WTC11 (cell line): ENCODE results near the gene SLBP. TPM values are rescaled to one million over a fixed set of nuclear protein-coding genes. Genes with fewer than 3 reads are reported as not detected.

Experiments
- CREB1 ChIP-seq: sonication (generic); formaldehyde crosslinking; IDR thresholded peaks from 2 replicates; pipeline ENCODE4 v1.8.0; 2023; ENCODE audit warnings: mild to moderate bottlenecking, missing genetic modification reagents
- EMX1 ChIP-seq: fragments of 250-450 bp; sonication (Bioruptor Pico); IDR thresholded peaks from 2 replicates; pipeline ENCODE4 v1.8.0; 2021; ENCODE audit warnings: mild to moderate bottlenecking
- ETV6 ChIP-seq: sonication (generic); formaldehyde crosslinking; IDR thresholded peaks from 2 replicates; pipeline ENCODE4 v1.8.1; 2022; ENCODE audit warnings: mild to moderate bottlenecking, missing genetic modification reagents
- FOXP1 ChIP-seq: sonication (generic); formaldehyde crosslinking; IDR thresholded peaks from 2 replicates; pipeline ENCODE4 v1.8.0; 2022; ENCODE audit warnings: missing genetic modification reagents, mild to moderate bottlenecking, moderate library complexity, borderline replicate concordance
- HMGA2 ChIP-seq: fragments of 250-450 bp; sonication (Bioruptor Pico); IDR thresholded peaks from 2 replicates; pipeline ENCODE4 v1.4.0; 2021; ENCODE audit warnings: mild to moderate bottlenecking, moderate library complexity
- JUN ChIP-seq: sonication (generic); formaldehyde crosslinking; IDR thresholded peaks from 2 replicates; pipeline ENCODE4 v1.8.0; 2023; ENCODE audit warnings: mild to moderate bottlenecking, missing genetic modification reagents
- MXD4 ChIP-seq: fragments of 250-450 bp; sonication (Bioruptor Pico); IDR thresholded peaks from 2 replicates; pipeline ENCODE4 v1.8.0; 2021; ENCODE audit warnings: mild to moderate bottlenecking, moderate library complexity, borderline replicate concordance
- MYBL2 ChIP-seq: sonication (generic); formaldehyde crosslinking; IDR thresholded peaks from 2 replicates; pipeline ENCODE4 v1.8.1; 2023; ENCODE audit warnings: mild to moderate bottlenecking, moderate library complexity, missing genetic modification reagents
- NFATC4 ChIP-seq: fragments of 250-450 bp; sonication (Bioruptor Pico); IDR thresholded peaks from 2 replicates; pipeline ENCODE4 v1.9.0; 2021; ENCODE audit warnings: mild to moderate bottlenecking
- NFE2L1 ChIP-seq: sonication (generic); formaldehyde crosslinking; IDR thresholded peaks from 2 replicates; pipeline ENCODE4 v1.8.1; 2023; ENCODE audit warnings: missing genetic modification reagents
- PRRX2 ChIP-seq: fragments of 250-450 bp; sonication (Bioruptor Pico); IDR thresholded peaks from 2 replicates; pipeline ENCODE4 v1.8.0; 2021; ENCODE audit warnings: mild to moderate bottlenecking
- RORB ChIP-seq: fragments of 250-450 bp; sonication (Bioruptor Pico); IDR thresholded peaks from 2 replicates; pipeline ENCODE4 v1.9.0; 2021; ENCODE audit warnings: mild to moderate bottlenecking
- SMAD3 ChIP-seq: sonication (generic); formaldehyde crosslinking; IDR thresholded peaks from 2 replicates; pipeline ENCODE4 v1.8.0; 2022; ENCODE audit warnings: missing genetic modification reagents, mild to moderate bottlenecking, borderline replicate concordance
- SMAD4 ChIP-seq: sonication (generic); formaldehyde crosslinking; IDR thresholded peaks from 2 replicates; pipeline ENCODE4 v1.8.0; 2022; ENCODE audit warnings: mild to moderate bottlenecking, missing genetic modification reagents
- SOX15 ChIP-seq: fragments of 250-450 bp; sonication (Bioruptor Pico); IDR thresholded peaks from 2 replicates; pipeline ENCODE4 v1.9.0; 2021; ENCODE audit warnings: mild to moderate bottlenecking
- TEAD1 ChIP-seq: sonication (generic); formaldehyde crosslinking; IDR thresholded peaks from 2 replicates; pipeline ENCODE4 v1.8.0; 2022; ENCODE audit warnings: mild to moderate bottlenecking, missing genetic modification reagents
- TEAD4 ChIP-seq: sonication (generic); formaldehyde crosslinking; IDR thresholded peaks from 2 replicates; pipeline ENCODE4 v1.8.0; 2022; ENCODE audit warnings: mild to moderate bottlenecking, missing genetic modification reagents
- ZNF121 ChIP-seq: sonication (generic); formaldehyde crosslinking; IDR thresholded peaks from 2 replicates; pipeline ENCODE4 v1.8.0; 2023; ENCODE audit warnings: missing genetic modification reagents
- ZNF219 ChIP-seq: sonication (generic); formaldehyde crosslinking; IDR thresholded peaks from 2 replicates; pipeline ENCODE4 v1.8.0; 2023; ENCODE audit warnings: missing genetic modification reagents, mild to moderate bottlenecking, borderline replicate concordance
- ZNF232 ChIP-seq: sonication (generic); formaldehyde crosslinking; IDR thresholded peaks from 2 replicates; pipeline ENCODE4 v1.8.0; 2022; ENCODE audit warnings: mild to moderate bottlenecking, missing genetic modification reagents
- ZNF423 ChIP-seq: fragments of 250-450 bp; sonication (Bioruptor Pico); IDR thresholded peaks from 2 replicates; pipeline ENCODE4 v2.1.2; 2022; ENCODE audit warnings: mild to moderate bottlenecking, moderate library complexity
- ZNF671 ChIP-seq: fragments of 250-450 bp; sonication (Bioruptor Pico); IDR thresholded peaks from 2 replicates; pipeline ENCODE4 v1.8.0; 2021; ENCODE audit warnings: mild to moderate bottlenecking
- total RNA-seq: library from RNA; stranded (reverse); gene quantifications from 3 replicates; pipeline ENCODE4 v1.2.3, GENCODE V29; 2021
- TF ChIP-seq, protein P1 (sequence below): sonication (generic); formaldehyde crosslinking; IDR thresholded peaks from 2 replicates; pipeline ENCODE4 v1.8.1; 2023; ENCODE audit warnings: mild to moderate bottlenecking, missing genetic modification reagents
- TF ChIP-seq, protein P2 (sequence below): sonication (generic); formaldehyde crosslinking; IDR thresholded peaks from 2 replicates; pipeline ENCODE4 v1.8.0; 2023; ENCODE audit warnings: mild to moderate bottlenecking, missing genetic modification reagents
- TF ChIP-seq, protein P3 (sequence below): sonication (generic); formaldehyde crosslinking; IDR thresholded peaks from 2 replicates; pipeline ENCODE4 v1.8.0; 2022; ENCODE audit warnings: missing genetic modification reagents
- TF ChIP-seq, protein P4 (sequence below): sonication (generic); formaldehyde crosslinking; IDR thresholded peaks from 2 replicates; pipeline ENCODE4 v1.8.1; 2022; ENCODE audit warnings: mild to moderate bottlenecking, moderate library complexity, missing genetic modification reagents
- TF ChIP-seq, protein P5 (sequence below): fragments of 200-600 bp; IDR thresholded peaks from 2 replicates; pipeline ENCODE4 v1.8.0; 2022; ENCODE audit warnings: antibody characterized with exemption
- TF ChIP-seq, protein P6 (sequence below): sonication (generic); formaldehyde crosslinking; conservative IDR thresholded peaks from 2 replicates; pipeline ENCODE4 v1.8.1; 2022; ENCODE audit warnings: mild to moderate bottlenecking, missing genetic modification reagents
- TF ChIP-seq, protein P7 (sequence below): fragments of 250-450 bp; sonication (Bioruptor Pico); IDR thresholded peaks from 2 replicates; pipeline ENCODE4 v1.8.0; 2021; ENCODE audit warnings: mild to moderate bottlenecking

SLBP gene
- total RNA-seq, 1 experiment from 2014 or later = 40.2 TPM

DNA sequence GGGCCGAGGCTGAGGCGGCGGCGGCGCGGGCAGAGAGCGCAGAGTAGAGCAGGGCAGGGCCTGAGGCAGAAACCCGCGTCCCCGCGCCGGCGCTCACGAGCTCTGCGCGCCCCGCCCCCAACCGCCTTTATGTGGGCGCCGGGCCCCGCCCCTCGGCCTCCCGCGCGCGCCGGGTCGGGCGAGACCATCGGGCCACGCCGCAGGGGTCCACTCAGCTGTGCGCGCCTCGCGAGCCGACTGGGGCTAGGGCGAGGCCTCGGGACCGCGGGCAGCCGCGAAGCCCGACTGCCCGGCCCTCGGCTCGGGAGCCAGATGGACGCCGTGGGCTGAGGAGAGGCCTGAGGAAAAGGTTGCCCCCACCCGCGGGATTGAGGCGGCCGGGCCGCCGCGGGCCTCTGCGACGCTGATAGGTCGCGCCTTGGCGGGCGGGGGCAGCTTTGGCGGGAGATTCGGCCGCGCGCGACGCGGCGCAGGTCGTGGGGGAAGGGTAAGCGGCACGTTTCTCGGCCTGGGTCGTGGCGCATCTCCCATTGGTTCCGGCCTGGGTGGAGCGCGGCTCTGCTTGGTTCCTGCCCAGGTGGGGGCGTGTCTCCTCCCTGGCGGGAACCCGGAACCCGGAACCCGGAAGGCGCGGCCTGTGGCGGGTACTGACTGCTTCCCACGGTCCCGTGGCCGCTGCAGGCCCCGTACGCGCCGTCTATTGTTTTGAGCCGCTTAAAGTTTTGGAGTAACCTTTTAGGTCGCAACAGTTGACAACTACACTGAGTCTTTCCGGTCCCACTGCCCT lies at the start of gene SLBP (continued):
- TF ChIP-seq SMAD3 (CRISPR knock-in tag) (peak; percentile 43; the same call in 1 of the 2 replicates), FOXP1 (CRISPR knock-in tag) (peak; percentile 30; the same call in 1 of the 2 replicates), MYBL2 (CRISPR knock-in tag) (peak; percentile 89), ETV6 (CRISPR knock-in tag) (peak; percentile 56; the same call in 1 of the 2 replicates), ZNF121 (no peak), TEAD1 (CRISPR knock-in tag) (peak; percentile 34), CREB1 (CRISPR knock-in tag) (no peak), MXD4 (CRISPR knock-in tag) (no peak), SMAD4 (no peak), RORB (CRISPR knock-in tag) (no peak), TEAD4 (no peak), SOX15 (CRISPR knock-in tag) (no peak), ZNF423 (CRISPR knock-in tag) (no peak), HMGA2 (CRISPR knock-in tag) (no peak), EMX1 (CRISPR knock-in tag) (no peak), JUN (CRISPR knock-in tag) (0 out of 2 replicates have a peak, but pooled peaks have one; percentile 4), NFATC4 (no peak), NFE2L1 (CRISPR knock-in tag) (no peak; the same call in 1 of the 2 replicates), ZNF671 (no peak), ZNF232 (0 out of 2 replicates have a peak, but pooled peaks have one; percentile 11), ZNF219 (CRISPR knock-in tag) (0 out of 2 replicates have a peak, but pooled peaks have one; percentile 3), PRRX2 (CRISPR knock-in tag) (no peak)
- TF ChIP-seq, protein P1, sequence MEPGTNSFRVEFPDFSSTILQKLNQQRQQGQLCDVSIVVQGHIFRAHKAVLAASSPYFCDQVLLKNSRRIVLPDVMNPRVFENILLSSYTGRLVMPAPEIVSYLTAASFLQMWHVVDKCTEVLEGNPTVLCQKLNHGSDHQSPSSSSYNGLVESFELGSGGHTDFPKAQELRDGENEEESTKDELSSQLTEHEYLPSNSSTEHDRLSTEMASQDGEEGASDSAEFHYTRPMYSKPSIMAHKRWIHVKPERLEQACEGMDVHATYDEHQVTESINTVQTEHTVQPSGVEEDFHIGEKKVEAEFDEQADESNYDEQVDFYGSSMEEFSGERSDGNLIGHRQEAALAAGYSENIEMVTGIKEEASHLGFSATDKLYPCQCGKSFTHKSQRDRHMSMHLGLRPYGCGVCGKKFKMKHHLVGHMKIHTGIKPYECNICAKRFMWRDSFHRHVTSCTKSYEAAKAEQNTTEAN (CRISPR knock-in tag) = no peak
- TF ChIP-seq, protein P2, sequence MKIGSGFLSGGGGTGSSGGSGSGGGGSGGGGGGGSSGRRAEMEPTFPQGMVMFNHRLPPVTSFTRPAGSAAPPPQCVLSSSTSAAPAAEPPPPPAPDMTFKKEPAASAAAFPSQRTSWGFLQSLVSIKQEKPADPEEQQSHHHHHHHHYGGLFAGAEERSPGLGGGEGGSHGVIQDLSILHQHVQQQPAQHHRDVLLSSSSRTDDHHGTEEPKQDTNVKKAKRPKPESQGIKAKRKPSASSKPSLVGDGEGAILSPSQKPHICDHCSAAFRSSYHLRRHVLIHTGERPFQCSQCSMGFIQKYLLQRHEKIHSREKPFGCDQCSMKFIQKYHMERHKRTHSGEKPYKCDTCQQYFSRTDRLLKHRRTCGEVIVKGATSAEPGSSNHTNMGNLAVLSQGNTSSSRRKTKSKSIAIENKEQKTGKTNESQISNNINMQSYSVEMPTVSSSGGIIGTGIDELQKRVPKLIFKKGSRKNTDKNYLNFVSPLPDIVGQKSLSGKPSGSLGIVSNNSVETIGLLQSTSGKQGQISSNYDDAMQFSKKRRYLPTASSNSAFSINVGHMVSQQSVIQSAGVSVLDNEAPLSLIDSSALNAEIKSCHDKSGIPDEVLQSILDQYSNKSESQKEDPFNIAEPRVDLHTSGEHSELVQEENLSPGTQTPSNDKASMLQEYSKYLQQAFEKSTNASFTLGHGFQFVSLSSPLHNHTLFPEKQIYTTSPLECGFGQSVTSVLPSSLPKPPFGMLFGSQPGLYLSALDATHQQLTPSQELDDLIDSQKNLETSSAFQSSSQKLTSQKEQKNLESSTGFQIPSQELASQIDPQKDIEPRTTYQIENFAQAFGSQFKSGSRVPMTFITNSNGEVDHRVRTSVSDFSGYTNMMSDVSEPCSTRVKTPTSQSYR = no peak; the same call in 1 of the 2 replicates
- TF ChIP-seq, protein P3, sequence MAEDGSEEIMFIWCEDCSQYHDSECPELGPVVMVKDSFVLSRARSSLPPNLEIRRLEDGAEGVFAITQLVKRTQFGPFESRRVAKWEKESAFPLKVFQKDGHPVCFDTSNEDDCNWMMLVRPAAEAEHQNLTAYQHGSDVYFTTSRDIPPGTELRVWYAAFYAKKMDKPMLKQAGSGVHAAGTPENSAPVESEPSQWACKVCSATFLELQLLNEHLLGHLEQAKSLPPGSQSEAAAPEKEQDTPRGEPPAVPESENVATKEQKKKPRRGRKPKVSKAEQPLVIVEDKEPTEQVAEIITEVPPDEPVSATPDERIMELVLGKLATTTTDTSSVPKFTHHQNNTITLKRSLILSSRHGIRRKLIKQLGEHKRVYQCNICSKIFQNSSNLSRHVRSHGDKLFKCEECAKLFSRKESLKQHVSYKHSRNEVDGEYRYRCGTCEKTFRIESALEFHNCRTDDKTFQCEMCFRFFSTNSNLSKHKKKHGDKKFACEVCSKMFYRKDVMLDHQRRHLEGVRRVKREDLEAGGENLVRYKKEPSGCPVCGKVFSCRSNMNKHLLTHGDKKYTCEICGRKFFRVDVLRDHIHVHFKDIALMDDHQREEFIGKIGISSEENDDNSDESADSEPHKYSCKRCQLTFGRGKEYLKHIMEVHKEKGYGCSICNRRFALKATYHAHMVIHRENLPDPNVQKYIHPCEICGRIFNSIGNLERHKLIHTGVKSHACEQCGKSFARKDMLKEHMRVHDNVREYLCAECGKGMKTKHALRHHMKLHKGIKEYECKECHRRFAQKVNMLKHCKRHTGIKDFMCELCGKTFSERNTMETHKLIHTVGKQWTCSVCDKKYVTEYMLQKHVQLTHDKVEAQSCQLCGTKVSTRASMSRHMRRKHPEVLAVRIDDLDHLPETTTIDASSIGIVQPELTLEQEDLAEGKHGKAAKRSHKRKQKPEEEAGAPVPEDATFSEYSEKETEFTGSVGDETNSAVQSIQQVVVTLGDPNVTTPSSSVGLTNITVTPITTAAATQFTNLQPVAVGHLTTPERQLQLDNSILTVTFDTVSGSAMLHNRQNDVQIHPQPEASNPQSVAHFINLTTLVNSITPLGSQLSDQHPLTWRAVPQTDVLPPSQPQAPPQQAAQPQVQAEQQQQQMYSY (CRISPR knock-in tag) = peak; percentile 30; the same call in 1 of the 2 replicates
- TF ChIP-seq, protein P4, sequence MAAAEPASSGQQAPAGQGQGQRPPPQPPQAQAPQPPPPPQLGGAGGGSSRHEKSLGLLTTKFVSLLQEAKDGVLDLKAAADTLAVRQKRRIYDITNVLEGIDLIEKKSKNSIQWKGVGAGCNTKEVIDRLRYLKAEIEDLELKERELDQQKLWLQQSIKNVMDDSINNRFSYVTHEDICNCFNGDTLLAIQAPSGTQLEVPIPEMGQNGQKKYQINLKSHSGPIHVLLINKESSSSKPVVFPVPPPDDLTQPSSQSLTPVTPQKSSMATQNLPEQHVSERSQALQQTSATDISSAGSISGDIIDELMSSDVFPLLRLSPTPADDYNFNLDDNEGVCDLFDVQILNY (CRISPR knock-in tag) = peak; percentile 97
- TF ChIP-seq, protein P5, sequence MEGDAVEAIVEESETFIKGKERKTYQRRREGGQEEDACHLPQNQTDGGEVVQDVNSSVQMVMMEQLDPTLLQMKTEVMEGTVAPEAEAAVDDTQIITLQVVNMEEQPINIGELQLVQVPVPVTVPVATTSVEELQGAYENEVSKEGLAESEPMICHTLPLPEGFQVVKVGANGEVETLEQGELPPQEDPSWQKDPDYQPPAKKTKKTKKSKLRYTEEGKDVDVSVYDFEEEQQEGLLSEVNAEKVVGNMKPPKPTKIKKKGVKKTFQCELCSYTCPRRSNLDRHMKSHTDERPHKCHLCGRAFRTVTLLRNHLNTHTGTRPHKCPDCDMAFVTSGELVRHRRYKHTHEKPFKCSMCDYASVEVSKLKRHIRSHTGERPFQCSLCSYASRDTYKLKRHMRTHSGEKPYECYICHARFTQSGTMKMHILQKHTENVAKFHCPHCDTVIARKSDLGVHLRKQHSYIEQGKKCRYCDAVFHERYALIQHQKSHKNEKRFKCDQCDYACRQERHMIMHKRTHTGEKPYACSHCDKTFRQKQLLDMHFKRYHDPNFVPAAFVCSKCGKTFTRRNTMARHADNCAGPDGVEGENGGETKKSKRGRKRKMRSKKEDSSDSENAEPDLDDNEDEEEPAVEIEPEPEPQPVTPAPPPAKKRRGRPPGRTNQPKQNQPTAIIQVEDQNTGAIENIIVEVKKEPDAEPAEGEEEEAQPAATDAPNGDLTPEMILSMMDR = no peak
- TF ChIP-seq, protein P6, sequence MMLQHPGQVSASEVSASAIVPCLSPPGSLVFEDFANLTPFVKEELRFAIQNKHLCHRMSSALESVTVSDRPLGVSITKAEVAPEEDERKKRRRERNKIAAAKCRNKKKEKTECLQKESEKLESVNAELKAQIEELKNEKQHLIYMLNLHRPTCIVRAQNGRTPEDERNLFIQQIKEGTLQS (CRISPR knock-in tag) = no peak
- TF ChIP-seq, protein P7, sequence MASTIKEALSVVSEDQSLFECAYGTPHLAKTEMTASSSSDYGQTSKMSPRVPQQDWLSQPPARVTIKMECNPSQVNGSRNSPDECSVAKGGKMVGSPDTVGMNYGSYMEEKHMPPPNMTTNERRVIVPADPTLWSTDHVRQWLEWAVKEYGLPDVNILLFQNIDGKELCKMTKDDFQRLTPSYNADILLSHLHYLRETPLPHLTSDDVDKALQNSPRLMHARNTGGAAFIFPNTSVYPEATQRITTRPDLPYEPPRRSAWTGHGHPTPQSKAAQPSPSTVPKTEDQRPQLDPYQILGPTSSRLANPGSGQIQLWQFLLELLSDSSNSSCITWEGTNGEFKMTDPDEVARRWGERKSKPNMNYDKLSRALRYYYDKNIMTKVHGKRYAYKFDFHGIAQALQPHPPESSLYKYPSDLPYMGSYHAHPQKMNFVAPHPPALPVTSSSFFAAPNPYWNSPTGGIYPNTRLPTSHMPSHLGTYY = no peak
